K562 (cell line): ENCODE data around the gene ANKS1B.

ENCODE experiments used
- ASH1L ChIP-seq: fragments of 450-650 bp; IDR thresholded peaks from 2 replicates; pipeline ENCODE4 v1.6.1; 2018; ENCODE audit warnings: borderline replicate concordance, mild to moderate bottlenecking, low read depth; ENCODE audit not compliant: partially characterized antibody
- JUN ChIP-seq, 2 experiments: sonication (generic) in 1 of 2; formaldehyde crosslinking in 1 of 2; IDR thresholded peaks; 2 replicates each; pipeline versions ENCODE4 v1.6.1 to v1.8.0; 2012 to 2022; ENCODE audit warnings: borderline replicate concordance in 2 of 2, mild to moderate bottlenecking in 2 of 2, improper control_type of control experiment in 1 of 2, low read depth in 1 of 2, low read length in 1 of 2, missing genetic modification reagents in 1 of 2
- NRF1 ChIP-seq, 2 experiments: fragments of 450-650 bp; IDR thresholded peaks in 1 of 2; conservative IDR thresholded peaks in 1 of 2; 2 replicates each; pipeline ENCODE4 v1.6.1; 2014; ENCODE audit warnings: mild to moderate bottlenecking in 2 of 2
- SRF ChIP-seq, 2 experiments: fragments of 250-450, 450-650 bp in 1 of 2; sonication (Bioruptor Pico) in 1 of 2; sonication (generic) in 1 of 2; formaldehyde crosslinking; IDR thresholded peaks; 2 replicates each; pipeline versions ENCODE4 v1.5.0 to v1.5.1; 2020 to 2022; ENCODE audit warnings: mild to moderate bottlenecking in 1 of 2, missing genetic modification reagents in 1 of 2
- TF ChIP-seq, protein P1 (sequence below): fragments of 450-650 bp; formaldehyde crosslinking; IDR thresholded peaks from 2 replicates; pipeline ENCODE4 v1.4.0; 2020; ENCODE audit warnings: mild to moderate bottlenecking, moderate library complexity
- TF ChIP-seq, protein P2 (sequence below), 2 experiments: fragments of 450-650 bp; formaldehyde crosslinking in 1 of 2; IDR thresholded peaks; 2 replicates each; pipeline versions ENCODE4 v1.4.0 to v1.6.1; 2014 to 2020; ENCODE audit warnings: mild to moderate bottlenecking in 2 of 2, borderline replicate concordance in 1 of 2, low read depth in 1 of 2

DNA sequence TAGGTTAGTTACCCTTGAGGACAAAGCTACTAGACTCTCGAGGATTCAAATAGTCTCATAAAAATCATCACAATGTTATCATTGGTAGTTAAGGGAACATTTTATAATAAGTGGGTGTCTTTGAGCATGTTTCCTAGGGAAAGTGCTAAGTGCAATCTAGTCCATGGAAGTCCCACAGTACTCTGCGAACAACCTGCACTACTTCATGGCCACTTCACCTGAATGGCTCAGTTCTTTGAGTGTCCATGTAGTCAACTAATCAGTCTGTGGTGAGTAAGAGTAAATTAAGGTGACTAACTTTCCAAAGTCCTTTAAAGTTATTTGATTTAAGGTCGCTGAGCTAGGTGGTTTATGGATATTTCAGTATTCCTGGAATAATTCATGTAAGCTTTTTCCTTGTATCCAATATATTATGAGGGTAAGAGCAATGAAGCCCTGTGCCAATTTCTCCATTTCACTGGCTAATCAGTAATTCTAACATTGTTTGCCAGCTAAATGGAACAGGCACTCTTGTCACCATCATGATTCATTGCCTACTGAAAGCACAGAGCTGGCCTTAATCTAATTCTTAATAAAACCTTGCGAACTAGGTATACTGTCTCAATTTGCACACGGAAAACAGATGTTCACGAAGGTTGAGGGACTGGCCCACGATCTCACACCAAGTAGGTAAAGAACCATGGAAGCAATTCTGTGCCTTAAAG, 844.6 kb downstream of the ANKS1B start:
- TF ChIP-seq ASH1L = no peak
- TF ChIP-seq, protein P1, sequence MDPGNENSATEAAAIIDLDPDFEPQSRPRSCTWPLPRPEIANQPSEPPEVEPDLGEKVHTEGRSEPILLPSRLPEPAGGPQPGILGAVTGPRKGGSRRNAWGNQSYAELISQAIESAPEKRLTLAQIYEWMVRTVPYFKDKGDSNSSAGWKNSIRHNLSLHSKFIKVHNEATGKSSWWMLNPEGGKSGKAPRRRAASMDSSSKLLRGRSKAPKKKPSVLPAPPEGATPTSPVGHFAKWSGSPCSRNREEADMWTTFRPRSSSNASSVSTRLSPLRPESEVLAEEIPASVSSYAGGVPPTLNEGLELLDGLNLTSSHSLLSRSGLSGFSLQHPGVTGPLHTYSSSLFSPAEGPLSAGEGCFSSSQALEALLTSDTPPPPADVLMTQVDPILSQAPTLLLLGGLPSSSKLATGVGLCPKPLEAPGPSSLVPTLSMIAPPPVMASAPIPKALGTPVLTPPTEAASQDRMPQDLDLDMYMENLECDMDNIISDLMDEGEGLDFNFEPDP (CRISPR knock-in tag) = no peak
- TF ChIP-seq, protein P2, sequence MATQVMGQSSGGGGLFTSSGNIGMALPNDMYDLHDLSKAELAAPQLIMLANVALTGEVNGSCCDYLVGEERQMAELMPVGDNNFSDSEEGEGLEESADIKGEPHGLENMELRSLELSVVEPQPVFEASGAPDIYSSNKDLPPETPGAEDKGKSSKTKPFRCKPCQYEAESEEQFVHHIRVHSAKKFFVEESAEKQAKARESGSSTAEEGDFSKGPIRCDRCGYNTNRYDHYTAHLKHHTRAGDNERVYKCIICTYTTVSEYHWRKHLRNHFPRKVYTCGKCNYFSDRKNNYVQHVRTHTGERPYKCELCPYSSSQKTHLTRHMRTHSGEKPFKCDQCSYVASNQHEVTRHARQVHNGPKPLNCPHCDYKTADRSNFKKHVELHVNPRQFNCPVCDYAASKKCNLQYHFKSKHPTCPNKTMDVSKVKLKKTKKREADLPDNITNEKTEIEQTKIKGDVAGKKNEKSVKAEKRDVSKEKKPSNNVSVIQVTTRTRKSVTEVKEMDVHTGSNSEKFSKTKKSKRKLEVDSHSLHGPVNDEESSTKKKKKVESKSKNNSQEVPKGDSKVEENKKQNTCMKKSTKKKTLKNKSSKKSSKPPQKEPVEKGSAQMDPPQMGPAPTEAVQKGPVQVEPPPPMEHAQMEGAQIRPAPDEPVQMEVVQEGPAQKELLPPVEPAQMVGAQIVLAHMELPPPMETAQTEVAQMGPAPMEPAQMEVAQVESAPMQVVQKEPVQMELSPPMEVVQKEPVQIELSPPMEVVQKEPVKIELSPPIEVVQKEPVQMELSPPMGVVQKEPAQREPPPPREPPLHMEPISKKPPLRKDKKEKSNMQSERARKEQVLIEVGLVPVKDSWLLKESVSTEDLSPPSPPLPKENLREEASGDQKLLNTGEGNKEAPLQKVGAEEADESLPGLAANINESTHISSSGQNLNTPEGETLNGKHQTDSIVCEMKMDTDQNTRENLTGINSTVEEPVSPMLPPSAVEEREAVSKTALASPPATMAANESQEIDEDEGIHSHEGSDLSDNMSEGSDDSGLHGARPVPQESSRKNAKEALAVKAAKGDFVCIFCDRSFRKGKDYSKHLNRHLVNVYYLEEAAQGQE (IDR thresholded peaks at IDR 0.05; ENCODE audit: borderline replicate concordance) = no peak
- TF ChIP-seq, protein P2 (CRISPR knock-in tag; IDR thresholded peaks at IDR 0.05; ENCODE audit: low read depth) = no peak
- TF ChIP-seq JUN (IDR thresholded peaks at IDR 0.05; ENCODE audit: borderline replicate concordance, low read depth, low read length) = no peak
- no peak for TF ChIP-seq JUN (CRISPR knock-in tag; IDR thresholded peaks at IDR 0.05; ENCODE audit: borderline replicate concordance)
- TF ChIP-seq NRF1 (conservative IDR thresholded peaks at IDR 0.05 in 1 of 2, IDR thresholded peaks at IDR 0.05 in 1 of 2) = no peak
- no peak for TF ChIP-seq SRF (CRISPR knock-in tag; IDR thresholded peaks at IDR 0.05)
